ENCODE measurements around the gene FBXO5. TPM values are rescaled to one million over a fixed set of nuclear protein-coding genes. Genes with fewer than 3 reads are reported as not detected.

FBXO5 gene
- total and polyA plus RNA-seq, 9 of the 15 experiments (the other 6 are each of a cell fraction or from before 2014, with no cell fraction given), result 17.8 to 89.3 (median 62.9) TPM

- TF ChIP-seq MYBL2 (IDR thresholded peaks at IDR 0.05; ENCODE audit: low read depth) (peak; percentile 60), MYBL2 (CRISPR knock-in tag; IDR thresholded peaks at IDR 0.05; ENCODE audit: borderline replicate concordance) (no peak), CCNT2 (IDR thresholded peaks at IDR 0.05; ENCODE audit: borderline replicate concordance, extremely low read depth, insufficient read length, low read depth, low read length) (peak; percentile 67), ZNF232 (CRISPR knock-in tag; IDR thresholded peaks at IDR 0.05) (0 out of 2 replicates have a peak, but pooled peaks have one; percentile 12), FOXK1 (CRISPR knock-in tag; IDR thresholded peaks at IDR 0.05; ENCODE audit: borderline replicate concordance) (0 out of 2 replicates have a peak, but pooled peaks have one; percentile 42), NR3C1 (CRISPR knock-in tag; IDR thresholded peaks at IDR 0.05) (0 out of 2 replicates have a peak, but pooled peaks have one; percentile 62), NFIC (IDR thresholded peaks at IDR 0.05) (peak; percentile 65), CXXC5 (CRISPR knock-in tag; IDR thresholded peaks at IDR 0.05) (peak; percentile 64), TEAD1 (CRISPR knock-in tag; IDR thresholded peaks at IDR 0.05) (peak in 1 of 2 experiments; percentile 59; a peak in 1 of 4 replicates), ZBTB7A (IDR thresholded peaks at IDR 0.05; ENCODE audit: borderline replicate concordance, control insufficient read depth, low read depth, low read length) (peak; percentile 96), PREB (CRISPR knock-in tag; IDR thresholded peaks at IDR 0.05) (no peak), CAMTA2 (CRISPR knock-in tag; conservative IDR thresholded peaks at IDR 0.05) (peak; percentile 82; the same call in 1 of the 2 replicates), E2F4 (CRISPR knock-in tag; IDR thresholded peaks at IDR 0.05; ENCODE audit: low read depth) (0 out of 2 replicates have a peak, but pooled peaks have one; percentile 15), ZBTB43 (CRISPR knock-in tag; IDR thresholded peaks at IDR 0.05) (peak; percentile 85; the same call in 1 of the 2 replicates), ZNF165 (CRISPR knock-in tag; IDR thresholded peaks at IDR 0.05; ENCODE audit: borderline replicate concordance) (no peak), VEZF1 (CRISPR knock-in tag; IDR thresholded peaks at IDR 0.05) (peak; percentile 6; the same call in 1 of the 2 replicates), BRD4 (IDR thresholded peaks at IDR 0.05) (peak; percentile 67; the same call in 1 of the 2 replicates), ARID3A (IDR thresholded peaks at IDR 0.05; ENCODE audit: borderline replicate concordance, low read depth, low read length) (no peak)
Observed at GRCh38 chr6:152981989-152982903, 595 bp downstream of the FBXO5 start (continued).
